Nephron progenitor cell (in vitro differentiated cells): ENCODE results near the gene PAFAH1B2.
A peak's percentile ranks its signal among the peaks of the same experiment; 100 is the strongest.

Experiments
- DNase-seq: peaks from one replicate; pipeline ENCODE4 v3.0.0; 2021
- H3K27ac Mint-ChIP-seq: 2 replicates; pipeline ENCODE4 v1.8.0; 2021; ENCODE audit warnings: mild to moderate bottlenecking, moderate library complexity, mixed read lengths
- H3K27me3 Mint-ChIP-seq: 2 replicates; pipeline ENCODE4 v1.8.0; 2021; ENCODE audit warnings: mild to moderate bottlenecking, low read depth, mixed read lengths; ENCODE audit not compliant: poor library complexity
- H3K36me3 Mint-ChIP-seq: 2 replicates; pipeline ENCODE4 v1.8.0; 2021; ENCODE audit warnings: low read depth, mixed read lengths
- H3K4me1 Mint-ChIP-seq: 2 replicates; pipeline ENCODE4 v1.8.0; 2021; ENCODE audit warnings: mixed read lengths
- H3K4me3 Mint-ChIP-seq: 2 replicates; pipeline ENCODE4 v1.8.0; 2021; ENCODE audit warnings: mild to moderate bottlenecking, moderate library complexity, mixed read lengths
- H3K9me3 Mint-ChIP-seq: 2 replicates; pipeline ENCODE4 v1.8.0; 2021; ENCODE audit warnings: mild to moderate bottlenecking, moderate library complexity, mixed read lengths
- CTCF ChIP-seq: fragments of 200-600 bp; sonication (generic); IDR thresholded peaks from 2 replicates; pipeline ENCODE4 v1.5.0; 2021; ENCODE audit warnings: antibody characterized with exemption

The PAFAH1B2 gene

GRCh38 chr11:117177534-117178209 is 33.6 kb downstream of the PAFAH1B2 start:
- H3K27ac Mint-ChIP-seq, result peak overlapping the region; percentile 98
- peaks cover 1% of the 10 kb centered on the region for H3K36me3 Mint-ChIP-seq
- peaks cover 3% of the 10 kb centered on the region for H3K27me3 Mint-ChIP-seq
- H3K4me3 Mint-ChIP-seq, result peak overlapping the region; percentile 97
- no peaks in the 10 kb centered on the region for H3K9me3 Mint-ChIP-seq
- H3K4me1 Mint-ChIP-seq, result peaks cover 59% of the 10 kb centered on the region
- DNase-seq, result no peak
- no peak for TF ChIP-seq CTCF

GRCh38 chr11:117178210-117179034 is 34.3 kb downstream of the PAFAH1B2 start, which contains the start of gene SIDT2:
Gene SIDT2 (plus strand): TSS chr11:117178743. CDS start chr11:117179264, 521 bp downstream.
- Mint-ChIP-seq H3K4me3 (peak within 1 kb of the TSS; percentile 97), H3K27me3 (peaks cover 3% of the 10 kb centered on the region), H3K4me1 (peaks cover 51% of the 10 kb centered on the region), H3K9me3 (no peaks in the 10 kb centered on the region), H3K27ac (peak within 1 kb of the TSS; percentile 98), H3K36me3 (peaks cover 5% of the 10 kb centered on the region)
- TF ChIP-seq CTCF, result no peak
- peak; percentile 90 for DNase-seq

- H3K27ac Mint-ChIP-seq, result peak overlapping the region; percentile 96
- peaks cover 3% of the 10 kb centered on the region for H3K27me3 Mint-ChIP-seq
- H3K4me3 Mint-ChIP-seq, result peak overlapping the region; percentile 97
- peak; percentile 65 for DNase-seq
- TF ChIP-seq CTCF, result no peak
- H3K36me3 Mint-ChIP-seq, result peaks cover 14% of the 10 kb centered on the region
- H3K4me1 Mint-ChIP-seq, result peaks cover 44% of the 10 kb centered on the region
- H3K9me3 Mint-ChIP-seq, result no peaks in the 10 kb centered on the region
Measured at GRCh38 chr11:117179048-117179999, 35.2 kb downstream of the PAFAH1B2 start.

GRCh38 chr11:117180020-117180419 is 35.9 kb downstream of the PAFAH1B2 start:
- Mint-ChIP-seq H3K4me3 (peak overlapping the region; percentile 97), H3K4me1 (peaks cover 41% of the 10 kb centered on the region), H3K9me3 (no peaks in the 10 kb centered on the region), H3K27me3 (peaks cover 3% of the 10 kb centered on the region), H3K36me3 (peaks cover 15% of the 10 kb centered on the region), H3K27ac (peak overlapping the region; percentile 96)
- no peak for DNase-seq
- no peak for TF ChIP-seq CTCF

- peak overlapping the region; percentile 97 for H3K4me3 Mint-ChIP-seq
- peak; percentile 58 for DNase-seq
- H3K27me3 Mint-ChIP-seq, result peaks cover 7% of the 10 kb centered on the region
- H3K9me3 Mint-ChIP-seq, result no peaks in the 10 kb centered on the region
- H3K36me3 Mint-ChIP-seq, result peaks cover 15% of the 10 kb centered on the region
- H3K27ac Mint-ChIP-seq, result peak overlapping the region; percentile 69
- peak; percentile 43 for TF ChIP-seq CTCF
- H3K4me1 Mint-ChIP-seq, result peaks cover 37% of the 10 kb centered on the region
Measured at GRCh38 chr11:117180661-117181585, 36.8 kb downstream of the PAFAH1B2 start.
